ENCODE data around the gene RAB3A.
"Not testable (repeated sequence)": the region's sequence is repeated elsewhere in the genome, so short reads cannot be mapped to it uniquely, and the experiment has no call there.

Gene RAB3A

DNA sequence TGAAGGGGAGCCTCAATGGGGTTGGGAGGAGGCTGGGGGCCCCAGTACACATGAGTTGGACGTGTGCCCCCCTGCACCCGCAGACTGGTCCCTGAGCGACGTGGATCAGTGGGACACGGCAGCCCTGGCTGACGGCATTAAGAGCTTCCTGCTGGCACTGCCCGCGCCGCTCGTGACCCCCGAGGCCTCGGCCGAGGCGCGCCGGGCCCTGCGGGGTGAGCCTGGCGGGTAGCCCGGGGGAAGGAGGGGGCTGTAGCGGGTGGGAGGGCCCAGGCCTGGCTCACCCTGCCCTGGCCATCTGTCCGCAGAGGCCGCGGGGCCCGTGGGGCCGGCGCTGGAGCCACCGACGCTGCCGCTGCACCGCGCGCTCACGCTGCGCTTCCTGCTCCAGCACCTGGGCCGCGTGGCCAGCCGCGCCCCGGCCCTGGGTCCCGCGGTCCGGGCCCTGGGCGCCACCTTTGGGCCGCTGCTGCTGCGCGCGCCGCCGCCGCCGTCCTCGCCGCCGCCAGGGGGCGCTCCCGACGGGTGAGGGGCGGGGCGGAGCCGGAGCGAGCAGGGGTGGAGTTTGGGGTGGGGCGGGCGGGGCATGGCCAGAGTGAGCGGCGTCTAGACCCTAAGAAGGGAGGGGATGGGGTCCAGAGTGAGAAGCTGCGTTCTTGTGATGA lies 42.7 kb downstream of the RAB3A start:
- DNase-seq = no peak

DNA sequence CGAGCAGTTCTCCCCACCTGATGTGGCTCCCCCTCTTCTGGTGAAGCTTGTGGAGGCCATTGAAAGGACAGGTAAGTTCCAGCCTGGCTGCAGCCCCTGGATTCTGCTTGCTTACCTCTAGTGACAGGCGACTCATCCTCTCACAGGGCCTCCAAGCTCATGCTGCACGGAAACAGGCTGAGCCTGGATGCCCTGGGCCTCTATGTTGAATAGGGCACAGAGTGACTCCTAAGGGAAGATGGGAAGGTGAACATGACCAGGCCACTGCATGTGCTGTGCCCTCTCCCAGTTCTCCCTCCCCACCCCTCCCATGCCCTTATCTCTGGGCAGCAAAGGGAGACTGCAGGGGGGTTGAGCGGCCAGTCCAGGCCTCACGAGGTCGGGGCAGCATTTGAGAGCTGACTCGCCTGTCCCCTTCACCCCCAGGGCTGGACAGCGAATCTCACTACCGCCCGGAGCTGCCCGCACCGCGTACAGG lies 43.3 kb downstream of the RAB3A start:
- Histone ChIP-seq H3K36me3 (replicated peaks) (peaks cover 32% of the 10 kb centered on the region), H3K27me3 (replicated peaks) (no peaks in the 10 kb centered on the region), H3K4me3 (ENCODE audit: low read depth, low read length) (peak overlapping the region; percentile 34), H3K27ac (no peak overlapping the region)
- no peak for TF ChIP-seq CTCF (IDR thresholded peaks at IDR 0.05; ENCODE audit: low read depth, low read length, missing control alignments)
- DNase-seq = no peak
- in situ Hi-C loops (cut with HindIII; ENCODE audit: low pct_ligation_motif_present, low sequenced_read_pairs) = no loop called here

More for the DNA sequence above, 42.7 kb downstream of the RAB3A start:
- in situ Hi-C loops (cut with HindIII; ENCODE audit: low pct_ligation_motif_present, low sequenced_read_pairs) = no loop called here
- Histone ChIP-seq H3K27me3 (replicated peaks) (no peaks in the 10 kb centered on the region), H3K4me3 (ENCODE audit: low read depth, low read length) (peak overlapping the region; percentile 34), H3K36me3 (replicated peaks) (peaks cover 38% of the 10 kb centered on the region), H3K27ac (no peak overlapping the region)
- TF ChIP-seq CTCF (IDR thresholded peaks at IDR 0.05; ENCODE audit: low read depth, low read length, missing control alignments) = peak; percentile 49

GRCh38 chr19:18159810-18160209 lies 44.0 kb downstream of the RAB3A start:
- Histone ChIP-seq H3K4me3 (ENCODE audit: low read depth, low read length) (no peak overlapping the region), H3K36me3 (replicated peaks) (peaks cover 27% of the 10 kb centered on the region), H3K27ac (no peak overlapping the region), H3K27me3 (replicated peaks) (no peaks in the 10 kb centered on the region)
- no peak for TF ChIP-seq CTCF (IDR thresholded peaks at IDR 0.05; ENCODE audit: low read depth, low read length, missing control alignments)
- in situ Hi-C loops (cut with HindIII; ENCODE audit: low pct_ligation_motif_present, low sequenced_read_pairs) = no loop called here
- no peak for DNase-seq

DNA sequence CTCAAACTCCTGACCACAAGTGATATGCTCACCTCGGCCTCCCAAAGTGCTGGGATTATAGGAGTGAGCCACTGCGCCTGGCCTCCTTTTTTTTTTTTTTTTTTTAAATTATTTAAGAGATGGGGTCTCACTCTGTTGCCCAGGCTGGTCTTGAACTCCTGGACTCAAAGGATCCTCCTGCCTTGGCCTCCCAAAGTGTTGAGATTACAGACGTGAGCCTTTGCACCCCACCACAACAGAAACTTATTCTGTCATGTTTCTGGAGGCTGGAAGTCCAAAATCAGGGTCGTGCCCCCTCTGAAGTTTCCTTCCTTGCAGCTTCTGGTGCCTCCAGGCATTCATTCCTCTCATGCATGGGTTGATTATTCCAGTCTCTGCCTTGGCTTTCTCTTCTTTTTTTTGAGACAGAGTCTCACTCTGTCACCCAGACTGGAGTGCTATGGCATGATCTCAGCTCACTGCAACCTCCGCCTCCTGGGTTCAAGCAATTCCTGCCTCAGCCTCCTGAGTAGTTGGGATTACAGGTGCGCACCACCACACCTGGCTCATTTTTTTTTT lies 44.7 kb downstream of the RAB3A start:
- DNase-seq; H3K27me3 ChIP-seq (replicated peaks); H3K4me3 ChIP-seq (ENCODE audit: low read depth, low read length); H3K27ac ChIP-seq; in situ Hi-C loops (cut with HindIII; ENCODE audit: low pct_ligation_motif_present, low sequenced_read_pairs): not testable (repeated sequence)
- H3K36me3 ChIP-seq (replicated peaks) = peaks cover 26% of the 10 kb centered on the region

- H3K27ac ChIP-seq = no peak overlapping the region
- no peak for DNase-seq
- peaks cover 20% of the 10 kb centered on the region for H3K36me3 ChIP-seq (replicated peaks)
- in situ Hi-C loops (cut with HindIII; ENCODE audit: low pct_ligation_motif_present, low sequenced_read_pairs) = no loop called here
- H3K4me3 ChIP-seq (ENCODE audit: low read depth, low read length) = no peak overlapping the region
- no peaks in the 10 kb centered on the region for H3K27me3 ChIP-seq (replicated peaks)
- no peak for TF ChIP-seq CTCF (IDR thresholded peaks at IDR 0.05; ENCODE audit: low read depth, low read length, missing control alignments)
These were observed 45.4 kb downstream of the RAB3A start for GRCh38 chr19:18158467-18158866.

GRCh38 chr19:18157465-18158063 lies 46.3 kb downstream of the RAB3A start:
- Histone ChIP-seq H3K36me3 (replicated peaks) (peaks cover 12% of the 10 kb centered on the region), H3K27ac (no peak overlapping the region), H3K27me3 (replicated peaks) (no peaks in the 10 kb centered on the region), H3K4me3 (ENCODE audit: low read depth, low read length) (no peak overlapping the region)
- no peak for TF ChIP-seq CTCF (IDR thresholded peaks at IDR 0.05; ENCODE audit: low read depth, low read length, missing control alignments)
- in situ Hi-C loops (cut with HindIII; ENCODE audit: low pct_ligation_motif_present, low sequenced_read_pairs) = no loop called here
- no peak for DNase-seq
